ENCODE measurements around the gene PTGER1. TPM values are rescaled to one million over a fixed set of nuclear protein-coding genes. Genes with fewer than 3 reads are reported as not detected.

PTGER1 gene
- total and polyA plus RNA-seq, 4 donors: 0.15 to 0.42 (median 0.22) TPM; not detected in 1

GRCh38 chr19:14425696-14426138 lies 49.4 kb downstream of the PTGER1 start:
- Histone ChIP-seq H3K36me3 (ENCODE audit: control insufficient read depth in 4 of 4, insufficient read depth in 3 of 4, low read depth in 1 of 4, low read length in 3 of 4) (no peaks in the 10 kb centered on the region), H3K4me1 (ENCODE audit: control insufficient read depth in 4 of 4, insufficient read depth in 4 of 4, low read length in 3 of 4) (no peaks in the 10 kb centered on the region), H3K9me3 (ENCODE audit: control insufficient read depth in 4 of 4, low read length in 3 of 4) (no peaks in the 10 kb centered on the region), H3K27me3 (ENCODE audit: control insufficient read depth in 4 of 4, insufficient read depth in 4 of 4, low read length in 3 of 4) (no peaks in the 10 kb centered on the region), H3K4me3 (ENCODE audit: low read depth in 1 of 3, low read length in 3 of 3) (no peak overlapping the region), H3K27ac (ENCODE audit: low read depth in 1 of 2, low read length in 2 of 2) (no peak overlapping the region), H3K9ac (ENCODE audit: low read depth in 1 of 2, low read length in 2 of 2) (no peak overlapping the region)
- no peak for DNase-seq (ENCODE audit: low spot score)
- TF ChIP-seq EGR1 (IDR thresholded peaks at IDR 0.05; ENCODE audit: low read depth in 2 of 2): no peak
- TF ChIP-seq, protein P1, sequence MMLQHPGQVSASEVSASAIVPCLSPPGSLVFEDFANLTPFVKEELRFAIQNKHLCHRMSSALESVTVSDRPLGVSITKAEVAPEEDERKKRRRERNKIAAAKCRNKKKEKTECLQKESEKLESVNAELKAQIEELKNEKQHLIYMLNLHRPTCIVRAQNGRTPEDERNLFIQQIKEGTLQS (IDR thresholded peaks at IDR 0.05): no peak
- TF ChIP-seq HNF4A (conservative IDR thresholded peaks at IDR 0.05): no peak
- no peak for TF ChIP-seq RXRA (IDR thresholded peaks at IDR 0.05)
- no peak for TF ChIP-seq FOXA2 (IDR thresholded peaks at IDR 0.05)
- no peak for TF ChIP-seq SP1 (IDR thresholded peaks at IDR 0.05)
- no peak for TF ChIP-seq RAD21 (IDR thresholded peaks at IDR 0.05)
- TF ChIP-seq, protein P2, sequence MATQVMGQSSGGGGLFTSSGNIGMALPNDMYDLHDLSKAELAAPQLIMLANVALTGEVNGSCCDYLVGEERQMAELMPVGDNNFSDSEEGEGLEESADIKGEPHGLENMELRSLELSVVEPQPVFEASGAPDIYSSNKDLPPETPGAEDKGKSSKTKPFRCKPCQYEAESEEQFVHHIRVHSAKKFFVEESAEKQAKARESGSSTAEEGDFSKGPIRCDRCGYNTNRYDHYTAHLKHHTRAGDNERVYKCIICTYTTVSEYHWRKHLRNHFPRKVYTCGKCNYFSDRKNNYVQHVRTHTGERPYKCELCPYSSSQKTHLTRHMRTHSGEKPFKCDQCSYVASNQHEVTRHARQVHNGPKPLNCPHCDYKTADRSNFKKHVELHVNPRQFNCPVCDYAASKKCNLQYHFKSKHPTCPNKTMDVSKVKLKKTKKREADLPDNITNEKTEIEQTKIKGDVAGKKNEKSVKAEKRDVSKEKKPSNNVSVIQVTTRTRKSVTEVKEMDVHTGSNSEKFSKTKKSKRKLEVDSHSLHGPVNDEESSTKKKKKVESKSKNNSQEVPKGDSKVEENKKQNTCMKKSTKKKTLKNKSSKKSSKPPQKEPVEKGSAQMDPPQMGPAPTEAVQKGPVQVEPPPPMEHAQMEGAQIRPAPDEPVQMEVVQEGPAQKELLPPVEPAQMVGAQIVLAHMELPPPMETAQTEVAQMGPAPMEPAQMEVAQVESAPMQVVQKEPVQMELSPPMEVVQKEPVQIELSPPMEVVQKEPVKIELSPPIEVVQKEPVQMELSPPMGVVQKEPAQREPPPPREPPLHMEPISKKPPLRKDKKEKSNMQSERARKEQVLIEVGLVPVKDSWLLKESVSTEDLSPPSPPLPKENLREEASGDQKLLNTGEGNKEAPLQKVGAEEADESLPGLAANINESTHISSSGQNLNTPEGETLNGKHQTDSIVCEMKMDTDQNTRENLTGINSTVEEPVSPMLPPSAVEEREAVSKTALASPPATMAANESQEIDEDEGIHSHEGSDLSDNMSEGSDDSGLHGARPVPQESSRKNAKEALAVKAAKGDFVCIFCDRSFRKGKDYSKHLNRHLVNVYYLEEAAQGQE (IDR thresholded peaks at IDR 0.05): no peak
- TF ChIP-seq FOXA1 (IDR thresholded peaks at IDR 0.05): no peak
- TF ChIP-seq HNF4G (IDR thresholded peaks at IDR 0.05): no peak
- TF ChIP-seq, protein P3, sequence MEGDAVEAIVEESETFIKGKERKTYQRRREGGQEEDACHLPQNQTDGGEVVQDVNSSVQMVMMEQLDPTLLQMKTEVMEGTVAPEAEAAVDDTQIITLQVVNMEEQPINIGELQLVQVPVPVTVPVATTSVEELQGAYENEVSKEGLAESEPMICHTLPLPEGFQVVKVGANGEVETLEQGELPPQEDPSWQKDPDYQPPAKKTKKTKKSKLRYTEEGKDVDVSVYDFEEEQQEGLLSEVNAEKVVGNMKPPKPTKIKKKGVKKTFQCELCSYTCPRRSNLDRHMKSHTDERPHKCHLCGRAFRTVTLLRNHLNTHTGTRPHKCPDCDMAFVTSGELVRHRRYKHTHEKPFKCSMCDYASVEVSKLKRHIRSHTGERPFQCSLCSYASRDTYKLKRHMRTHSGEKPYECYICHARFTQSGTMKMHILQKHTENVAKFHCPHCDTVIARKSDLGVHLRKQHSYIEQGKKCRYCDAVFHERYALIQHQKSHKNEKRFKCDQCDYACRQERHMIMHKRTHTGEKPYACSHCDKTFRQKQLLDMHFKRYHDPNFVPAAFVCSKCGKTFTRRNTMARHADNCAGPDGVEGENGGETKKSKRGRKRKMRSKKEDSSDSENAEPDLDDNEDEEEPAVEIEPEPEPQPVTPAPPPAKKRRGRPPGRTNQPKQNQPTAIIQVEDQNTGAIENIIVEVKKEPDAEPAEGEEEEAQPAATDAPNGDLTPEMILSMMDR (IDR thresholded peaks at IDR 0.05; ENCODE audit: low read depth, low read length, missing input control): no peak
- TF ChIP-seq MAX (IDR thresholded peaks at IDR 0.05): no peak
- TF ChIP-seq ZBTB33 (IDR thresholded peaks at IDR 0.05): no peak
- 79% methylated on average over 7 of the region's 7 CpGs for WGBS

Small RNA genes within 50 kb of the gene (small RNA-seq; reads per million reads assigned to genes)
- gene SNRPGP15: not detected

Other genes with a start within 250 kb of the PTGER1 start
- 10 to 100 TPM; 11.3 to 20.4 TPM for gene ADGRE5, start 93.9 kb downstream of the PTGER1 start, total RNA-seq
- 10 to 100 TPM in 1 of 2 donors, 1 to 10 TPM in 1; 7.0 to 17.0 TPM for gene ADGRE5, start 93.9 kb downstream of the PTGER1 start, polyA plus RNA-seq
- gene DDX39A, start 56.0 kb downstream of the PTGER1 start, total RNA-seq: 10 to 100 TPM; 34.6 to 54.7 TPM
- gene DDX39A, start 56.0 kb downstream of the PTGER1 start, polyA plus RNA-seq: 10 to 100 TPM; 24.9 to 36.1 TPM
- gene PKN1, start 42.0 kb downstream of the PTGER1 start, total RNA-seq: 10 to 100 TPM; 24.8 to 41.6 TPM
- gene PKN1, start 42.0 kb downstream of the PTGER1 start, polyA plus RNA-seq: 10 to 100 TPM; 13.7 to 19.8 TPM
- gene GIPC1, start 20.8 kb upstream of the PTGER1 start, total RNA-seq: 10 to 100 TPM; 18.4 to 31.7 TPM
- gene GIPC1, start 20.8 kb upstream of the PTGER1 start, polyA plus RNA-seq: 10 to 100 TPM; 19.4 to 34.5 TPM
- gene DNAJB1, start 43.0 kb upstream of the PTGER1 start, total RNA-seq: 10 to 100 TPM; 32.5 to 43.0 TPM
- 10 to 100 TPM; 29.4 to 36.5 TPM for gene DNAJB1, start 43.0 kb upstream of the PTGER1 start, polyA plus RNA-seq
- gene TECR, start 54.2 kb upstream of the PTGER1 start, total RNA-seq: 10 to 100 TPM; 26.4 to 35.3 TPM
- 100 to 1,000 TPM in 1 of 2 donors, 10 to 100 TPM in 1; 86.3 to 157 TPM for gene TECR, start 54.2 kb upstream of the PTGER1 start, polyA plus RNA-seq
- gene NDUFB7, start 96.7 kb upstream of the PTGER1 start, total RNA-seq: 100 to 1,000 TPM; 110 to 222 TPM
- gene NDUFB7, start 96.7 kb upstream of the PTGER1 start, polyA plus RNA-seq: 100 to 1,000 TPM; 282 to 293 TPM
- under 1 TPM in 1 of 2 donors, not detected in 1; 0.28 TPM for gene CLEC17A, start 107.7 kb upstream of the PTGER1 start, total RNA-seq
- under 1 TPM in 1 of 2 donors, not detected in 1; 0.22 TPM for gene CLEC17A, start 107.7 kb upstream of the PTGER1 start, polyA plus RNA-seq
- under 1 TPM; 0.28 to 0.67 TPM for gene ADGRE3, start 199.5 kb upstream of the PTGER1 start, total RNA-seq
- gene ADGRE3, start 199.5 kb upstream of the PTGER1 start, polyA plus RNA-seq: under 1 TPM; 0.15 to 0.17 TPM
- gene ZNF333, start 214.7 kb upstream of the PTGER1 start, total RNA-seq: 10 to 100 TPM in 1 of 2 donors, 1 to 10 TPM in 1; 5.5 to 11.2 TPM
- gene ZNF333, start 214.7 kb upstream of the PTGER1 start, polyA plus RNA-seq: 1 to 10 TPM; 1.7 to 1.8 TPM

Data from liver (tissue), 10 donors.